ENCODE data around the gene OTC.

Gene OTC

GRCh38 chrX:38452603-38453002, 100.2 kb downstream of the OTC start:
- TF ChIP-seq ZNF274 (IDR thresholded peaks at IDR 0.05; ENCODE audit: low read depth, low read length) (no peak), YY1 (IDR thresholded peaks at IDR 0.05; ENCODE audit: insufficient read depth, insufficient read length) (no peak), SUZ12 (IDR thresholded peaks at IDR 0.05; ENCODE audit: extremely low read depth, insufficient read depth, insufficient read length) (no peak)

GRCh38 chrX:38458071-38458470, 105.7 kb downstream of the OTC start:
- no peak for TF ChIP-seq SUZ12 (IDR thresholded peaks at IDR 0.05; ENCODE audit: extremely low read depth, insufficient read depth, insufficient read length)
- TF ChIP-seq ZNF274 (IDR thresholded peaks at IDR 0.05; ENCODE audit: low read depth, low read length): no peak
- TF ChIP-seq YY1 (IDR thresholded peaks at IDR 0.05; ENCODE audit: insufficient read depth, insufficient read length): no peak
- Histone ChIP-seq H3K4me1 (ENCODE audit: insufficient read depth, insufficient read length) (no peaks in the 10 kb centered on the region), H3K36me3 (ENCODE audit: insufficient read depth, insufficient read length, low read length) (no peaks in the 10 kb centered on the region), H3K9me3 (ENCODE audit: insufficient read depth, low read length) (peaks cover 19% of the 10 kb centered on the region; the same call in 1 of the 2 replicates), H3K4me3 (ENCODE audit: insufficient read length, low read depth) (no peak overlapping the region), H3K27me3 (ENCODE audit: insufficient read depth, insufficient read length) (no peaks in the 10 kb centered on the region), H3K9ac (ENCODE audit: insufficient read length, low read depth) (no peak overlapping the region)
- DNase-seq (ENCODE audit: low read depth, low spot score): no peak

More at GRCh38 chrX:38452603-38453002, 100.2 kb downstream of the OTC start:
- Histone ChIP-seq H3K27me3 (ENCODE audit: insufficient read depth, insufficient read length) (no peaks in the 10 kb centered on the region), H3K36me3 (ENCODE audit: insufficient read depth, insufficient read length, low read length) (no peaks in the 10 kb centered on the region), H3K4me3 (ENCODE audit: insufficient read length, low read depth) (no peak overlapping the region), H3K9ac (ENCODE audit: insufficient read length, low read depth) (no peak overlapping the region), H3K9me3 (ENCODE audit: insufficient read depth, low read length) (0 out of 2 replicates have a peak, but pooled peaks cover 8% of the 10 kb centered on the region), H3K4me1 (ENCODE audit: insufficient read depth, insufficient read length) (no peaks in the 10 kb centered on the region)
- DNase-seq (ENCODE audit: low read depth, low spot score): no peak

DNA sequence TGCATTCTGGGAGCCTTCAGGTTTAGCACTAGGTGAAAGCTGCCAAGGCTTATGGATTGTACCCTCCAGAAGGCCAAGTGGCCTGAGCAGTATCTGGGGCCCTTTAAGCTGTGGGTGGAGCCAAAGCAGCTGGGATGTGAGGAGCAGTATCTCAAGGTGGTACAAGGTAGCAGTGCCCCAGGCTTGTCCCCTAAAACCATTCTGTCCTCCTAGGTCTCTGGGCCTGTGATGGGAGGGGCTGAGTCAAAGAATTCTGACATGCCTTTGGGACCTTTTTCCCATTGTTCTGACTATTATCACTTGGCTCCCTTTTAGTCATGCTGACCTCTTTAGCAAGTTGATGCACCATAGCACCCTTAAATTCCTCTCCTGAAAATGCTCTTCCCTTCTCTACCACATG, 109.9 kb downstream of the OTC start:
- Histone ChIP-seq H3K36me3 (ENCODE audit: insufficient read depth, insufficient read length, low read length) (no peaks in the 10 kb centered on the region), H3K9ac (ENCODE audit: insufficient read length, low read depth) (no peak overlapping the region), H3K27me3 (ENCODE audit: insufficient read depth, insufficient read length) (no peaks in the 10 kb centered on the region)

GRCh38 chrX:38465686-38466085, 113.3 kb downstream of the OTC start:
- TF ChIP-seq ZNF274 (IDR thresholded peaks at IDR 0.05; ENCODE audit: low read depth, low read length) (no peak), YY1 (IDR thresholded peaks at IDR 0.05; ENCODE audit: insufficient read depth, insufficient read length) (no peak), SUZ12 (IDR thresholded peaks at IDR 0.05; ENCODE audit: extremely low read depth, insufficient read depth, insufficient read length) (no peak)
- peaks cover 11% of the 10 kb centered on the region; the same call in 1 of the 2 replicates for H3K9me3 ChIP-seq (ENCODE audit: insufficient read depth, low read length)
- H3K4me1 ChIP-seq (ENCODE audit: insufficient read depth, insufficient read length): no peaks in the 10 kb centered on the region
- H3K36me3 ChIP-seq (ENCODE audit: insufficient read depth, insufficient read length, low read length): no peaks in the 10 kb centered on the region
- no peaks in the 10 kb centered on the region for H3K27me3 ChIP-seq (ENCODE audit: insufficient read depth, insufficient read length)
- H3K9ac ChIP-seq (ENCODE audit: insufficient read length, low read depth): no peak overlapping the region
- no peak overlapping the region for H3K4me3 ChIP-seq (ENCODE audit: insufficient read length, low read depth)
- no peak for DNase-seq (ENCODE audit: low read depth, low spot score)

More for the DNA sequence above, 109.9 kb downstream of the OTC start:
- no peak for DNase-seq (ENCODE audit: low read depth, low spot score)
- no peaks in the 10 kb centered on the region for H3K4me1 ChIP-seq (ENCODE audit: insufficient read depth, insufficient read length)
- peaks cover 11% of the 10 kb centered on the region; the same call in 1 of the 2 replicates for H3K9me3 ChIP-seq (ENCODE audit: insufficient read depth, low read length)
- TF ChIP-seq YY1 (IDR thresholded peaks at IDR 0.05; ENCODE audit: insufficient read depth, insufficient read length) (no peak), ZNF274 (IDR thresholded peaks at IDR 0.05; ENCODE audit: low read depth, low read length) (no peak), SUZ12 (IDR thresholded peaks at IDR 0.05; ENCODE audit: extremely low read depth, insufficient read depth, insufficient read length) (no peak)
- H3K4me3 ChIP-seq (ENCODE audit: insufficient read length, low read depth): no peak overlapping the region

GRCh38 chrX:38468563-38469157, 116.3 kb downstream of the OTC start:
- TF ChIP-seq YY1 (IDR thresholded peaks at IDR 0.05; ENCODE audit: insufficient read depth, insufficient read length): no peak
- no peak for TF ChIP-seq ZNF274 (IDR thresholded peaks at IDR 0.05; ENCODE audit: low read depth, low read length)
- TF ChIP-seq SUZ12 (IDR thresholded peaks at IDR 0.05; ENCODE audit: extremely low read depth, insufficient read depth, insufficient read length): no peak
- Histone ChIP-seq H3K9me3 (ENCODE audit: insufficient read depth, low read length) (no peaks in the 10 kb centered on the region), H3K27me3 (ENCODE audit: insufficient read depth, insufficient read length) (no peaks in the 10 kb centered on the region), H3K4me3 (ENCODE audit: insufficient read length, low read depth) (no peak overlapping the region), H3K4me1 (ENCODE audit: insufficient read depth, insufficient read length) (no peaks in the 10 kb centered on the region), H3K36me3 (ENCODE audit: insufficient read depth, insufficient read length, low read length) (no peaks in the 10 kb centered on the region), H3K9ac (ENCODE audit: insufficient read length, low read depth) (no peak overlapping the region)
- DNase-seq (ENCODE audit: low read depth, low spot score): no peak
